Measurements from ENCODE around the gene ADD3.

ADD3 gene

DNA sequence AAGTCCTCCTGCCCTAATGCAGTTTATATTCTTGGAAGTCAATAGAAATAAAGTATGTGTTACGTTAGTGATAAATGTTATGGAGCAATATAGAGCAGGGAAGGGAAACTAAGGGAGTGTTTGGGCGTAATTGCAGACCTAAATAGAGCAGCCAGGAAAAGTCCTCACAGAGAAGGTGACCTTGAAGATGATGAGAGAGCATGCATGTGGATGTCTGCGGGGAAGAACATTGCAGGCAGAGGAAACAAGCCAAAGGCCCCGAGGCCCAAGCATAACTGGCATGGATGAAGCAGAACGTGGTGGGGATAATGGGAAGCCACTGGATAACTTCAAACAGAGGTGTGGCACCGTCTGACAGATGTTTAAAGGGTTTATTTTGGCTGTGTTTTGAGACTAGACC, 12.5 kb downstream of the ADD3 start:
- H3K4me3 ChIP-seq (ENCODE audit: control insufficient read depth, low read depth, low read length): no peak overlapping the region
- DNase-seq (ENCODE audit: low read depth): no peak
- TF ChIP-seq, protein P1, sequence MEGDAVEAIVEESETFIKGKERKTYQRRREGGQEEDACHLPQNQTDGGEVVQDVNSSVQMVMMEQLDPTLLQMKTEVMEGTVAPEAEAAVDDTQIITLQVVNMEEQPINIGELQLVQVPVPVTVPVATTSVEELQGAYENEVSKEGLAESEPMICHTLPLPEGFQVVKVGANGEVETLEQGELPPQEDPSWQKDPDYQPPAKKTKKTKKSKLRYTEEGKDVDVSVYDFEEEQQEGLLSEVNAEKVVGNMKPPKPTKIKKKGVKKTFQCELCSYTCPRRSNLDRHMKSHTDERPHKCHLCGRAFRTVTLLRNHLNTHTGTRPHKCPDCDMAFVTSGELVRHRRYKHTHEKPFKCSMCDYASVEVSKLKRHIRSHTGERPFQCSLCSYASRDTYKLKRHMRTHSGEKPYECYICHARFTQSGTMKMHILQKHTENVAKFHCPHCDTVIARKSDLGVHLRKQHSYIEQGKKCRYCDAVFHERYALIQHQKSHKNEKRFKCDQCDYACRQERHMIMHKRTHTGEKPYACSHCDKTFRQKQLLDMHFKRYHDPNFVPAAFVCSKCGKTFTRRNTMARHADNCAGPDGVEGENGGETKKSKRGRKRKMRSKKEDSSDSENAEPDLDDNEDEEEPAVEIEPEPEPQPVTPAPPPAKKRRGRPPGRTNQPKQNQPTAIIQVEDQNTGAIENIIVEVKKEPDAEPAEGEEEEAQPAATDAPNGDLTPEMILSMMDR (conservative IDR thresholded peaks at IDR 0.05; ENCODE audit: control insufficient read depth, insufficient read depth, low read depth, low read length): no peak

DNA sequence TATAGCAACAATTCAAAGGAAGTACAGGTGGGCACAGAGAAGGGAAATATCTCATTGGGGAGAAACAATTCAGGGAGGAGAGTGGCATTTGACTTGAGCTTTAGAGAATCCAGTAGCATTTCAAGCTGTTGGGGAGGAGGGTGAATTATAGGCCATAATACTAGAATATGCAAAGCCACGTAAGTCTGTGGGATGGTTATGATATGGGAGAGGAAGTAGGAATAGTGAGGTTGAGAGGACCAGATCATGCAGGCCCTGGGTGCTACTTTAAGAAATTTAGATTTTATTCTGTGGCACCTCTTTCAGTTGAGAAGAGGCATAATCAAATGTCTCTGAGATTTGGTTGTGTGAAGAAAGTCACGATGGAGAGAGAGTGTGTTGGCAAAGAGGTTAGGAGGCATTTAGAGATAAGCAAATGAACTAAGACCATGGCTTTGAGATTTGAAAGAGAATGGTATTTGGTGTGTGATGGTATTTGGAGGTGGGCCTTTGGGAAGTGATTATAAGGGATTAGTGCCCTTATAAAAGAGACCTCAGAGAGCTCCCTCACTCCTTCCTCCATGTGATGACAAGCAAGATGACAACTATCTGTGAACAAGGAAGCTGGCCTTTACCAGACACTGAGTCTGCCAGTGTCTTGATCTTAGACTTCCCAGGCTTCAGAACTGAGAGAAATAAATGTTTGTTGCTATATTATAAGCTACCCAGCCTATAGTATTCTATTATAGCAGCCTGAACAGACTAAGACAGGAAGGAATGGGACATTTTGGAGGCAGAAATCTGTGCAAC, 15.1 kb downstream of the ADD3 start:
- DNase-seq (ENCODE audit: low read depth): no peak
- TF ChIP-seq, protein P1 (conservative IDR thresholded peaks at IDR 0.05; ENCODE audit: control insufficient read depth, insufficient read depth, low read depth, low read length): no peak
- H3K4me3 ChIP-seq (ENCODE audit: control insufficient read depth, low read depth, low read length): no peak overlapping the region

DNA sequence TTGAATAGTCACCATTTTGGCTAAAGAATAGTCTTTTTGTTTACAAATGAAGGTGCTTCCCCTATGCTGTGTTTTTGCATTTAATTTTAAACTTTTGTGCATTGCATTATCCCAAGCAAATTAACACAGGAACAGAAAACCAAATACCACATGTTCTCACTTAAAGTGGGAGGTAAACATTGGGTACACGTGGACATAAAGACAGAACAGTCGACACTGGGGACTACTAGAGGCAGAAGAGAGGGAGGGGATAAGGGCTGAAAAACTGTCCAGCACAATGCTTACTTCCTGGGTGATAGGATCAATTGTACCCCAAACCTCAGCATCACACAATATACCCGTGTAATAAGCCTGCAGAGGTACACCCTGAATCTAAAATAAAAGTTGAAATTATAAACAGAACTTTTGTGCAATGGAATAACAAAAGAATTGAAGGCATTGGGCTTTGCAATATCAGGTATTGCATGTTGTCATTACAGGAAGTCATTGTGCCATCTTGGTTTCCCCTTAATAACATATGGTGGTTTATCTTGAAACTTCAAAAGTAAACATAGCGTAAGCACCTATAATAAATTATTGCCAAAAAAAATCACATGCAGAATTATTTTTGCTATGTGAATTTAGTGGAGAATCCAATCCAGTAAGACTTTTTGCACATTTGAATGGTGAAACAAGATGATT, 16.1 kb downstream of the ADD3 start:
- H3K4me3 ChIP-seq (ENCODE audit: control insufficient read depth, low read depth, low read length): no peak overlapping the region
- TF ChIP-seq, protein P1 (conservative IDR thresholded peaks at IDR 0.05; ENCODE audit: control insufficient read depth, insufficient read depth, low read depth, low read length): no peak
- DNase-seq (ENCODE audit: low read depth): no peak

DNA sequence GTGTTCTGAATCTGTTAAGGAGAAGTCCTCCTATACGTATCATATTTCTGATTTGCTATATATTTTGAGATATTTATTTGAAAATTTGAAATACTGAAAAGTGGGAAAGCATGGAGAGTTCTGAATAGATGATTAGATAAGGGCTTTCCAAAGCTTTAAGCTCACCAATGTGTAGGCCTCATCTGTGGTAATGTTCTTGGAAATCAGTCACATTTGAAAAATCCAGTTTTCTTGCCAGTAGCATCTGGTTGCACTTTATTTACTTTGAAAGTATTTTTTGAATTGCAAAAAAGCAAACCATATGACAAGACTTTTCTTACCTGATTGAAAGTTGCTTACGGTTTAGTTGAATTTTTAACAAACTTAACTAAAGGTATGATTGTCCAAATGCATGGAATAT, 21.7 kb downstream of the ADD3 start:
- peak; percentile 57 for DNase-seq (ENCODE audit: low read depth)
- no peak overlapping the region for H3K4me3 ChIP-seq (ENCODE audit: control insufficient read depth, low read depth, low read length)
- TF ChIP-seq, protein P1 (conservative IDR thresholded peaks at IDR 0.05; ENCODE audit: control insufficient read depth, insufficient read depth, low read depth, low read length): no peak

DNA sequence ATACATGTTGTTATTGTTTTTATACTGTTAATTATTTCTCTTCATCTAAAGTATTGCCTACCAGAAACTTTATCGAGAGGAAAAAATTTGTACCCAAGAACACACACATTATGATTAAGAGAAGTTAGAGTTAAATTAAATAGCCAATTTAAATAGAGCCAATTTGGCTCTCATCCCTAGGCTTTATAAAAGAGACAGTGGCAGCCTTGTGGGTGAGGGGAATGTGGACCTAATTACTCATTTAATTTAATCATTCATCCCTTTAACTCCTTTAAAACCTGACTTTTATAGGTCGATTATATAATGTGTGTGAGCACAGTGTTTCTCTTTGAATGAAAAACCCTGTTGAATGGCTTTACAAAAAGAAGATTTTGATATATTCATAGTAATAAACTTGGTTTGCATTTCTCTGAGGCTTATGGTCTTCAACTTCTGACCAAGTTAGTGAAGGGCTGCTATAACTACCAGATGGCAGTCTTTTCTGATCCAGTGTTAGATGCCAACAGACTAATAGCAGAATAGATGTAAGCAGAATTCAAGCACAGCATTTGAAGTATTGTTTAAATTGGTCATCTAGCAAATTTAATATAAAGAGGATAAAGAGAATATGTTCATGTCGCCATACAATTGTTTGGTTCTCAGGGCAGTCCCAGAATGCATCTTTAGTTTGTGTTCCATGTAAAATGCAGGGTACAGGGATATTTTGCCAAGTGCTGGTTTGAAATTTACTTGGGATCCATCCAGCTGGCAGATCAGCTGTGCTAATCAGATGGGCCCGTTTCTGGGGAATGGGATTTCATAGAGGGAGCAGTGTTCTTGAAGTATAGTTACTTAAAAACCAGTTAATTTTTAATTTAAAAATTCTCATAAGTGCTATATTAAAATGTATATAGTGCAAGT, 25.3 kb downstream of the ADD3 start:
- TF ChIP-seq, protein P1 (conservative IDR thresholded peaks at IDR 0.05; ENCODE audit: control insufficient read depth, insufficient read depth, low read depth, low read length): no peak
- DNase-seq (ENCODE audit: low read depth): no peak
- no peak overlapping the region for H3K4me3 ChIP-seq (ENCODE audit: control insufficient read depth, low read depth, low read length)

DNA sequence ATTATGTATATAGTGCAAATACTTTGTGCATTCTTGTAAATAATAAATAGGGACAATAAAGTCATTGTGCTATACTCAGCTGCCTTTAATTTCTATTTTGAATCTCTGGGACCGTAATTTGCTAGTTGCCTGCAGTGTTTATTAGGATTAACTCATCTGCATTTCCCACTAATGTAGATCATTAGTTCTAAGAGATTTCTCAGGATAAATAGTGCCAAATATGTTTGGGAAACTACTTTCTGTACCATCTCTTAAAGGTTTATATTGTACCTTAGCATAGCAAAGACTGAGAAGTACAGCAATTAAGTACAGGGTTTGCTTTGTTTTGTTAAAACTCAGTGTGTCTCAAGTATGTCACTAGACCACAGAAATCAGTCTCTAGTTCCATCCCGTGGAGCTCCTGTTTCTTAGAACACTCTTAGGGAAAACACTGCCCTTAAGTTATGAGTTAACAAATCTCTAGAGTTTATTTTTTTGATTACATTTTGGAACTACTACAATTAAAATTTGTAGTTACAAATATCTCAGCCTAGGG, 26.0 kb downstream of the ADD3 start:
- H3K4me3 ChIP-seq (ENCODE audit: control insufficient read depth, low read depth, low read length): no peak overlapping the region
- no peak for DNase-seq (ENCODE audit: low read depth)
- TF ChIP-seq, protein P1 (conservative IDR thresholded peaks at IDR 0.05; ENCODE audit: control insufficient read depth, insufficient read depth, low read depth, low read length): no peak

All from fibroblast of mammary gland (primary cell).